ENCODE measurements around the gene WDCP.

WDCP gene

GRCh38 chr2:24007693-24008092, 39.5 kb downstream of the WDCP start:
- no peak for DNase-seq (ENCODE audit: extremely low read depth in 1 of 2, low read depth in 1 of 2)

- no peak for DNase-seq (ENCODE audit: extremely low read depth in 1 of 2, low read depth in 1 of 2)
These were observed 52.6 kb downstream of the WDCP start for GRCh38 chr2:23994567-23994966.

GRCh38 chr2:23993736-23994269, 53.4 kb downstream of the WDCP start:
- DNase-seq (ENCODE audit: extremely low read depth in 1 of 2, low read depth in 1 of 2): no peak

- DNase-seq (ENCODE audit: extremely low read depth in 1 of 2, low read depth in 1 of 2): no peak
These were observed 54.3 kb downstream of the WDCP start for GRCh38 chr2:23992931-23993330.

GRCh38 chr2:23988371-23988770, 58.8 kb downstream of the WDCP start:
- DNase-seq (ENCODE audit: extremely low read depth in 1 of 2, low read depth in 1 of 2): no peak
